ENCODE measurements around the gene WFDC2.

Gene WFDC2

GRCh38 chr20:45433316-45433715 is 36.2 kb upstream of the WFDC2 start:
- ATAC-seq: no peak
- no peak for TF ChIP-seq ISL1 (CRISPR knock-in tag; IDR thresholded peaks at IDR 0.05)
- TF ChIP-seq CREB5 (CRISPR knock-in tag; IDR thresholded peaks at IDR 0.05; ENCODE audit: low read depth): no peak
- TF ChIP-seq, protein P1, sequence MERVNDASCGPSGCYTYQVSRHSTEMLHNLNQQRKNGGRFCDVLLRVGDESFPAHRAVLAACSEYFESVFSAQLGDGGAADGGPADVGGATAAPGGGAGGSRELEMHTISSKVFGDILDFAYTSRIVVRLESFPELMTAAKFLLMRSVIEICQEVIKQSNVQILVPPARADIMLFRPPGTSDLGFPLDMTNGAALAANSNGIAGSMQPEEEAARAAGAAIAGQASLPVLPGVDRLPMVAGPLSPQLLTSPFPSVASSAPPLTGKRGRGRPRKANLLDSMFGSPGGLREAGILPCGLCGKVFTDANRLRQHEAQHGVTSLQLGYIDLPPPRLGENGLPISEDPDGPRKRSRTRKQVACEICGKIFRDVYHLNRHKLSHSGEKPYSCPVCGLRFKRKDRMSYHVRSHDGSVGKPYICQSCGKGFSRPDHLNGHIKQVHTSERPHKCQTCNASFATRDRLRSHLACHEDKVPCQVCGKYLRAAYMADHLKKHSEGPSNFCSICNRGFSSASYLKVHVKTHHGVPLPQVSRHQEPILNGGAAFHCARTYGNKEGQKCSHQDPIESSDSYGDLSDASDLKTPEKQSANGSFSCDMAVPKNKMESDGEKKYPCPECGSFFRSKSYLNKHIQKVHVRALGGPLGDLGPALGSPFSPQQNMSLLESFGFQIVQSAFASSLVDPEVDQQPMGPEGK (CRISPR knock-in tag; IDR thresholded peaks at IDR 0.05; ENCODE audit: borderline replicate concordance): no peak
- no peak for TF ChIP-seq PPARA (CRISPR knock-in tag; IDR thresholded peaks at IDR 0.05; ENCODE audit: borderline replicate concordance)
- no peak for TF ChIP-seq GLIS3 (CRISPR knock-in tag; IDR thresholded peaks at IDR 0.05)
- no peak for TF ChIP-seq ZC3H10 (CRISPR knock-in tag; IDR thresholded peaks at IDR 0.05)
- no peak for TF ChIP-seq POU6F1 (CRISPR knock-in tag; IDR thresholded peaks at IDR 0.05; ENCODE audit: borderline replicate concordance, low read depth)

DNA sequence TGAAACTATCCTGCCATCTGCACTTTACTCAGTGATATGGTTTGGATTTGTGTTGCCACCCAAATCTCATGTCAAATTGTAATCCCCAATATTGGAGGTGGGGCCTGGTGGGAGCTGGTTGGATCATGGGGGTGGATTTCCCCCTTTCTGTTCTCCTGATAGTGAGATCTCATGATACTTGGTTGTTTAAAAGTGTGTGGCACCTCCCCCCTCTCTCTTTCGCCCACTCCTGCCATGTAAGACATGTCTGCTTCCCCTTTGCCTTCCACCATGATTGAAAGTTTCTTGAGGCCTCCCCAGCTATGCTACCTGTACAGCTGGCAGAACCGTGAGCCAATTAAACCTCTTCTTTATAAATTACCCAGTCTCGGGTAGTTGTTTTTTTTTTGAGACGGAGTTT is 35.6 kb upstream of the WFDC2 start:
- no peak for ATAC-seq
- TF ChIP-seq ZFP30 (CRISPR knock-in tag; IDR thresholded peaks at IDR 0.05): no peak

DNA sequence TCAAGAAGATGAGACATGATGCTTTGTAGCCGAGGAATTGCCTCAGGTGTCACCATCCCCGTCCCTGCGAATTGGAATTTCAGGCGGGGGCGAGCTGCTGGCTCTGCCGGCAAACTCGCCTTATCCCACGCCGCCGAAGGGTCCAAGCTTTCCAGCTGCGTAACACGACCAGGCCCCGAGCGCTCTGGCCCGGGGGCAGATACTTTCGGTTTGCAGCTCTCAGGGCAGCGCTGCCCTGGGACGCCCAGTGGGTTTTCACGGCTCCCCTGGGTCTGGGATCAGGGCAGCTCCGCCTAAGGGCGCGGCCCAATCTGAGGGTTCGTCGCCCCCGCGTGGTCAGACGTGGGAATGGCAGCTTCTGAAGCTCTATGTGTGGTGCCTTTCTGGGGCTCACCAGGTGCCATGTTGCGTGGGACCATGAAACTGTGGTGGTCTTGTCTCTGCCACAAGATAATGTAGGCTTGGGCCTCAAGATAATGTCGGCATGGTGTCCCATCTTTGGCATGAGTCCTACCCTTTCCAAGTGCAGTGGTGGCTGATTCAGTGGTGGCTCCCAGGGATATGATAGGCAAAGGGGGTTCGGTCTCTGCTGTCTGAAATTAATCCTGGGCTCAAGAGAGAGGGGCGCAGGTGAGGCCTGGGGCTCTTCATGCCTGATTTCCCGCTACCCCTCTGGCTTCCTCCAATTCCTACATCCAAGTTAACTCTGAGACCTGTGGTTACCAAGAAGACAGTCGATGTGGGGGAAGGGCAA is 32.6 kb upstream of the WFDC2 start:
- no peak for TF ChIP-seq ZNF70 (CRISPR knock-in tag; IDR thresholded peaks at IDR 0.05)
- TF ChIP-seq, protein P1 (CRISPR knock-in tag; IDR thresholded peaks at IDR 0.05; ENCODE audit: borderline replicate concordance): no peak
- TF ChIP-seq ZFP3 (CRISPR knock-in tag; IDR thresholded peaks at IDR 0.05): peak; percentile 77; the same call in 1 of the 2 replicates
- TF ChIP-seq ZC3H10 (CRISPR knock-in tag; IDR thresholded peaks at IDR 0.05): no peak
- no peak for TF ChIP-seq SNAI2 (CRISPR knock-in tag; IDR thresholded peaks at IDR 0.05)
- no peak for TF ChIP-seq OSR1 (CRISPR knock-in tag; IDR thresholded peaks at IDR 0.05)
- no peak for TF ChIP-seq ARNTL (CRISPR knock-in tag; IDR thresholded peaks at IDR 0.05; ENCODE audit: borderline replicate concordance, low read depth)
- TF ChIP-seq TOX (CRISPR knock-in tag; IDR thresholded peaks at IDR 0.05; ENCODE audit: borderline replicate concordance): no peak
- peak; percentile 99 for ATAC-seq

DNA sequence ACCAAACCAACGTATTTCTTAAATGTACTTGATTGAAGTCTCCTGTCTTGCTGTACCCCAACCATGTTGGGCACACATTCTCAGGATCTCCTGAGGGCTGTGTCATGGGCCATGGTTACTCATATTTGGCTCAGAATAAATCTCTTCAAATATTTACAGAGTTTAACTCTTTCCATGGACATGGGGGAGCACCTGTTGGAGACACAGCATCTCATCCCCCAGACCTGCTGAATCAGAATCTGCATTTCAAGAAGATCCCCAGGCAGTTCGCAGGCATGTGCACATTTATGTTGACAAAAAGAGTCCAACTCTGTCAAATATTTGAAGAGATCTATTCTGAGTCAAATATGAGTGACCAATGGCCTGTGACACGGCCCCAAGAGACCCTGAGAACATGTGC is 29.1 kb upstream of the WFDC2 start:
- TF ChIP-seq, protein P1 (CRISPR knock-in tag; IDR thresholded peaks at IDR 0.05; ENCODE audit: borderline replicate concordance): no peak

GRCh38 chr20:45440891-45441685 is 28.5 kb upstream of the WFDC2 start:
- no peak for ATAC-seq
- TF ChIP-seq ZNF8 (CRISPR knock-in tag; IDR thresholded peaks at IDR 0.05) (no peak), SNAI2 (CRISPR knock-in tag; IDR thresholded peaks at IDR 0.05) (no peak), CSRNP3 (CRISPR knock-in tag; IDR thresholded peaks at IDR 0.05) (no peak), CREB5 (CRISPR knock-in tag; IDR thresholded peaks at IDR 0.05; ENCODE audit: low read depth) (no peak), ZNF70 (CRISPR knock-in tag; IDR thresholded peaks at IDR 0.05) (no peak), TOX (CRISPR knock-in tag; IDR thresholded peaks at IDR 0.05; ENCODE audit: borderline replicate concordance) (no peak), RARB (CRISPR knock-in tag; IDR thresholded peaks at IDR 0.05) (no peak), ZC3H10 (CRISPR knock-in tag; IDR thresholded peaks at IDR 0.05) (no peak), TCF4 (CRISPR knock-in tag; IDR thresholded peaks at IDR 0.05; ENCODE audit: borderline replicate concordance) (no peak)
- TF ChIP-seq, protein P1 (CRISPR knock-in tag; IDR thresholded peaks at IDR 0.05; ENCODE audit: borderline replicate concordance): no peak

More for the DNA sequence above, 29.1 kb upstream of the WFDC2 start:
- ATAC-seq: no peak

Data from SK-N-SH treated with all-trans-retinoic acid at 6 μM for 48 hours (cell line).